ENCODE measurements around the gene OR2B2.
A peak's percentile ranks its signal among the peaks of the same experiment; 100 is the strongest.

Gene OR2B2

GRCh38 chr6:27889628-27890444 lies 22.4 kb downstream of the OR2B2 start:
- TF ChIP-seq CTCF (IDR thresholded peaks at IDR 0.05; ENCODE audit: low read depth, low read length, missing control alignments): no peak
- in situ Hi-C loops (cut with HindIII; ENCODE audit: low sequenced_read_pairs): loop anchor here (5.0 kb wide), 1 partner anchor 68 kb away; a partner anchor contains a TSS
- H3K4me3 ChIP-seq (ENCODE audit: low read depth, low read length): peak overlapping the region; percentile 79
- no peak for DNase-seq (ENCODE audit: low read depth)

GRCh38 chr6:27889275-27889627 lies 22.9 kb downstream of the OR2B2 start:
- no peak for TF ChIP-seq CTCF (IDR thresholded peaks at IDR 0.05; ENCODE audit: low read depth, low read length, missing control alignments)

GRCh38 chr6:27888566-27888965 lies 23.6 kb downstream of the OR2B2 start:
- TF ChIP-seq CTCF (IDR thresholded peaks at IDR 0.05; ENCODE audit: low read depth, low read length, missing control alignments): no peak
- no peak overlapping the region for H3K4me3 ChIP-seq (ENCODE audit: low read depth, low read length)
- in situ Hi-C loops (cut with HindIII; ENCODE audit: low sequenced_read_pairs): no loop called here
- DNase-seq (ENCODE audit: low read depth): no peak

More at GRCh38 chr6:27889275-27889627, 22.9 kb downstream of the OR2B2 start:
- in situ Hi-C loops (cut with HindIII; ENCODE audit: low sequenced_read_pairs): no loop called here
- no peak overlapping the region for H3K4me3 ChIP-seq (ENCODE audit: low read depth, low read length)
- DNase-seq (ENCODE audit: low read depth): no peak

DNA sequence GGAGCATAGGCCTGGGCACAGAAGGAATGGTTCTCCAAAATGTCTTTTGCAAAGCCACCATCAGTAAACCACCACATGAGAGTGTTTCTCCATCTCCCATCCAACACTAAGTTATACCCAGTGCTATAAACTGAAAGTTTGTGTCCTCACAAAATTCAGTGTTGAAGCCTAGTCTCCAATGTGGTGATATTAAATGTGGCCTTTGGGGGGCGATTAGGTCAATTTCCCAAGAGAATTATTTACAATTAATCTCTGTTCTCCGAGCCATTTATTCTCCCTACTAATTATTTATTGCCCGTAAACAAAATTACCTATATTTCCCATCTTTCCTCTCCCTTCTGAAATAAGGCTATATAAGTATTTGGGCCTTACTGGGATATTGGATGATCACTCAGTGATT lies 26.1 kb downstream of the OR2B2 start:
- TF ChIP-seq CTCF (IDR thresholded peaks at IDR 0.05; ENCODE audit: low read depth, low read length, missing control alignments): no peak
- no peak for DNase-seq (ENCODE audit: low read depth)
- in situ Hi-C loops (cut with HindIII; ENCODE audit: low sequenced_read_pairs): no loop called here
- H3K4me3 ChIP-seq (ENCODE audit: low read depth, low read length): no peak overlapping the region

- DNase-seq (ENCODE audit: low read depth): no peak
- in situ Hi-C loops (cut with HindIII; ENCODE audit: low sequenced_read_pairs): no loop called here
- no peak for TF ChIP-seq CTCF (IDR thresholded peaks at IDR 0.05; ENCODE audit: low read depth, low read length, missing control alignments)
- H3K4me3 ChIP-seq (ENCODE audit: low read depth, low read length): no peak overlapping the region
These were observed 29.1 kb downstream of the OR2B2 start for GRCh38 chr6:27883136-27883535.

DNA sequence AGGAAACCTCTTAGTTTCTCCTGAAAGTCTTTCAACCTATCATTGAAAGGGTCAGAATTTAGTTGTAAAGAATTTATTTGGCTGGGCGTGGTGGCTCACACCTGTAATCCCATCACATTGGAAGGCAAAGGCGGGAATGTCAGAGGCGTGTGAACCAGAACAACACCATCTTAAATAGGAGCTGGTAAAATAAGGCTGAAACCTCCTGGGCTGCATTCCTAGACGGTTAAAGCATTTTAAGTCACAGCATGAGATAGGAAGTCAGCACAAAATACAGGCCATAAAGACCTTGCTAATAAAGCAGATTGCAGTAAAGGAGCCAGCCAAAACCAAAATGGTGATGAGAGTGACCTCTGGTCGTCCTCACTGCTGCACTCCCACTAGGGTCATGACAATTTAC lies 29.6 kb downstream of the OR2B2 start:
- no peak for DNase-seq (ENCODE audit: low read depth)
- H3K4me3 ChIP-seq (ENCODE audit: low read depth, low read length): no peak overlapping the region
- in situ Hi-C loops (cut with HindIII; ENCODE audit: low sequenced_read_pairs): no loop called here
- no peak for TF ChIP-seq CTCF (IDR thresholded peaks at IDR 0.05; ENCODE audit: low read depth, low read length, missing control alignments)

All from astrocyte of the cerebellum (primary cell).